Measurements from ENCODE around the gene CAPN10.

The CAPN10 gene

GRCh38 chr2:240564561-240565332, 21.8 kb upstream of the CAPN10 start:
- no peak for FAIRE-seq

- FAIRE-seq: no peak
These were observed 21.0 kb upstream of the CAPN10 start for GRCh38 chr2:240565333-240566202.

- FAIRE-seq: no peak
These were observed 20.1 kb upstream of the CAPN10 start for GRCh38 chr2:240566203-240567136.

GRCh38 chr2:240567137-240567871, 19.2 kb upstream of the CAPN10 start:
- no peak for FAIRE-seq

GRCh38 chr2:240567872-240568677, 18.5 kb upstream of the CAPN10 start, which contains the start of gene RNPEPL1:
Gene RNPEPL1, plus strand, starts transcription at chr2:240568484. Its CDS starts 103 bp downstream, at chr2:240568587.
- FAIRE-seq: no peak

GRCh38 chr2:240568678-240569522, 17.6 kb upstream of the CAPN10 start:
- FAIRE-seq: no peak

GRCh38 chr2:240569523-240569997, 17.0 kb upstream of the CAPN10 start:
- no peak for FAIRE-seq

GRCh38 chr2:240569998-240570530, 16.5 kb upstream of the CAPN10 start:
- FAIRE-seq: no peak

- no peak for FAIRE-seq
These were observed 15.8 kb upstream of the CAPN10 start for GRCh38 chr2:240570531-240571313.

GRCh38 chr2:240571314-240571973, 15.1 kb upstream of the CAPN10 start:
- FAIRE-seq: no peak

- no peak for FAIRE-seq
These were observed 14.1 kb upstream of the CAPN10 start for GRCh38 chr2:240572141-240573031.

GRCh38 chr2:240573071-240573515, 13.4 kb upstream of the CAPN10 start:
- FAIRE-seq: no peak

GRCh38 chr2:240573516-240574385, 12.8 kb upstream of the CAPN10 start:
- FAIRE-seq: no peak

- no peak for FAIRE-seq
These were observed 12.0 kb upstream of the CAPN10 start for GRCh38 chr2:240574386-240575100.

Data from endometrium (tissue), 2 donors.